Measurements from ENCODE around the gene UBR2.
"Not testable (repeated sequence)": the region's sequence is repeated elsewhere in the genome, so short reads cannot be mapped to it uniquely, and the experiment has no call there.

The UBR2 gene

GRCh38 chr6:42733867-42734481 lies 170.1 kb downstream of the UBR2 start:
- not testable (repeated sequence) for DNase-seq

- DNase-seq, result no peak
Measured at GRCh38 chr6:42735976-42736375, 172.1 kb downstream of the UBR2 start.

GRCh38 chr6:42740725-42741124 lies 176.9 kb downstream of the UBR2 start:
- no peak for DNase-seq

GRCh38 chr6:42742116-42742894 lies 178.5 kb downstream of the UBR2 start:
- no peak for DNase-seq

All from activated CD8-positive, alpha-beta memory T cell treated with anti-CD3 and anti-CD28 coated beads for 24 hours (primary cell).